HuH-7.5 (cell line): ENCODE results near the gene RIN3.
A peak's percentile ranks its signal among the peaks of the same experiment; 100 is the strongest.

Source experiments
- DNase-seq: peaks from one replicate; pipeline ENCODE4 v3.0.0; 2011; ENCODE audit warnings: low spot score

Gene RIN3

DNA sequence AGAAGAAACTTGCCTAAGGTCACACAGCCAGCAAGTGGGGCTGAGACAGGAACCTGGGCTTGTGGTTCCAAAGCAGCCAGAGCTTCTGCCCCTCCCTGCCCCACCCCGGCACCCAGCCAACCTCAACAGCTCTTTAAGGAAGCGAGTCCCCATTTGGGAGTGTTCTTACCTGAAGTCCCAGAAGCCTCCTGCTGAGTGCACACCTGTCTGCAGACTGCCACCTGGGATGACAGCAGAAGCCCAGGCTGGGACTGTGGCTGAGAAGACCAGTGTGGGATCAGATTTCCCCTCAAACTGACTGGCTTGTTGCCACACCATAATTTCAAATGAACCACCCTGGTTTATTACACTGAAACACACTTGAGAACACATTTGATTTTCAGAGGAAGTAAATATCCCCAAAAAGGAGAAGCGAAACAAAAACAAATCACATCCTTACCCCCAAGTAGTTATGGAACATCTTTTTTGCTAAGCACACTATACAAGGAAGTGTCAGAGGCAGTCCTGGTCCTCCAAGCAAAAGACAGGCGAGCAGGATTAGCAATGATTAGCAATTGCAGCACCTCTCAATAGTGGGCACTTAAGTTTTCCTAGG, 6.3 kb upstream of the RIN3 start:
- no peak for DNase-seq

DNA sequence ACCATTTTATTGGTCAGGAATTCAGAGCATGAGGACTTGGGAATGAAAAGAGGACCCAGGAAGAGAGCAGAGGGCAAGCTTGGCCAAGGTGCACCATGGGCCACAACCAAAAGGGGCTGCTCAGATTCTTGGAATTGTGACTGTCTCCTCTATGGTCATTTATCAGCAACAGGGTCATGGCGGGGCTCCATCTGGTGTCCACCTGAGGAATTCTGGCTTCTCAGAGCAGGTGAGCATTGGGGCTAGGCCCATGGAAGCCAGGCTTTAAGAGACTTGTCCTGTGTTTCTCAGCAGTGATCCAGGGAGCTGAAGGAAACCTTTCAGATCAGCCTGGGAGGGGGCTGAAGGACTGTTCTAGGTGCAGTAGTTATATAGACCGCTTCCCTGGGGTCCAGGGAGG, 2.6 kb upstream of the RIN3 start:
- DNase-seq, result peak; percentile 73

DNA sequence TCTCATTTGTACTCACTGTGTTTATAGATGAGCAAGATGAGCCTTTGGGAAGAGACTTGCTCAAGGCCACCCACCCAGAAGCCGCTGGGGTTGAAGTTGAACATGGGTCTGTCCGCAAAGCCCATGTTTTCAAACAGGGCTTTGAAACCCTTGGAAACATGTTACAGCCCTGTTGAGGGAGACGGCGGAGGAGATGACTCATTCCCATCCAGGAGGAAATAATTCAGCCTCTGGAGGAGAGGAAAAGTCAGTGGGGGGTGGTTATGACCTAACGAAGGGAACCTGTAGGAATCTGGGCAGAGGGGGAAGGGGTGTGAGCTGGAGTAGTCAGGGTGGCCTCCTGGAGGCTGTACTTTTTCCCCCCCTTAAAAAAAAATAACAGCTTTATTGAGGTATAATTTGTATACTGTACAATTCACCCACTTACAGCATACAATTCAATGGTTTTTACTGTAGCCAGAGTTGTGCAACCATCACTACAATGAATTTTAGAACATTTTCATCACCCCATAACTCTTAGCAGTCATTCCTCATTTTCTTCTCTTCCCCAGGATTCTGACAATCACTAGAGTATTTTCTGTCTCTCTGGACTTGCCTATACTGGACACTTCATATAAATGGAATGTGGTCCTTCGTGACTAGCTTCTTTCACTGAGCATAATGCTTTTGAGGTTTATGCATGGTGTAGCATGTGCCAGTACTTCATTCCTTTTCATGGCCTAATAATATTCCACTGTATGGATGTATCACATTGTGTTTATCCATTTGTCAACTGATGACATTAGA, 1.9 kb upstream of the RIN3 start:
- no peak for DNase-seq

DNA sequence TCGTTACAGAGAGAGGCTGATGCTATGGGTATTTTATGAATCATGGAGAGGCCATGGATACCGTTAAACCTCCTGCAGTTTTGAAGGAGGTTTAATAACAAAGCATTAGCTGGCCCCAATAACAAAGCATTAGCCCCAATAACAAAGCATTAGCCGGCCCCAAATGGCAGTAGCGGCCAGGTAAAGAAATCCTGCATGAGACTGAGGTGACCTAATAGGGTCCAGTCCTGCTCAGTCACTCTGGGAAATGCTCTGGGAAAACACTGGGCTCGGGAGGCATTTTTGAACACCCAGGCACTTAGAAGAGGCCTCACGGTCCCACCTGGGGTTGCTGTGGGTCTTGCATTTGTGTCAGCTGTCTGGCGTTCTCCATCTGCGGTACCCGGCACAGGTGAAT, 776 bp upstream of the RIN3 start:
- DNase-seq, result no peak

DNA sequence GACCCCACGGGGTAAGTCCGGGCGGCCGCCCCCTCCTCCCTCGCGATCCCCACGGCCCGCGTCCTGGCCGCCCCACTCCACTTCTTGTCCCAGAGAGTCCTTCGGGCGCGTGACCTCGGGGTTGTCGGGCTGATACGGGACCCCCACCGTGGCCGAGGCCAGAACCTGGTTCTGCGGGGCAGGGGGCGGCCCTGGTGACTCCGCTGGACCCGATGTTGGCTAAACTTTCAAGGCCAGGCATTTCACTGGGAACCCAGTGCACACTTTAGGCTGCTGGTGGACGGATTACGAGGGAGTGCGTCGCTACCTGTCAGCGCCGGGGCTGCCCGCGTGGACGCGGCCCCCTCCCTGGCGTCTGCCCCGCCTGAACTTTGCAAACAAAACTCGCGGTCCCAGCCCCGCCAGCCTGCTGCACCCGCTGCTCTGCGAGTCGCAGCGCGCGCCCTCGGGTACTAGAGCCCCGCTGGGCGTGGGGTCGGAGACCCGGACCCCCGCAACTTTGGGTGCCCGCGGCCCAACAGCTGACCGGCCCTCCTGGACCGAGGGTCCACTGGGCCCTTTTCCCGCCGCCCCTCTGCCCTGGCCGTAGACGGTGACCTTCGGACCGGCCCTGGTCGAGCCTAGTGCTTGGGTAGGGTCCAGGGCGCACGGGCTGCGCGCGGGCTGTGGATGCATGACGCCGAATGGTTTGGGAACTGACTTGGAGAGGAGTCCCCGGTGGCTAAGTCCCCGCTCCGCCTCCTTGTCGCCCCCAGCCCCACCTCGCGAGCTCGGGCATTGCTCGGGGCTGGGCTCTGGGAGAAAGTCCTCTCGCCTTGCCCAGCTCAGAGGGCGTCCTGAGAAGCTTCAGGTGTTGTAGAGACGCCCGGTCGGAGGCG, 624 bp downstream of the RIN3 start:
- DNase-seq, result peak; percentile 47

DNA sequence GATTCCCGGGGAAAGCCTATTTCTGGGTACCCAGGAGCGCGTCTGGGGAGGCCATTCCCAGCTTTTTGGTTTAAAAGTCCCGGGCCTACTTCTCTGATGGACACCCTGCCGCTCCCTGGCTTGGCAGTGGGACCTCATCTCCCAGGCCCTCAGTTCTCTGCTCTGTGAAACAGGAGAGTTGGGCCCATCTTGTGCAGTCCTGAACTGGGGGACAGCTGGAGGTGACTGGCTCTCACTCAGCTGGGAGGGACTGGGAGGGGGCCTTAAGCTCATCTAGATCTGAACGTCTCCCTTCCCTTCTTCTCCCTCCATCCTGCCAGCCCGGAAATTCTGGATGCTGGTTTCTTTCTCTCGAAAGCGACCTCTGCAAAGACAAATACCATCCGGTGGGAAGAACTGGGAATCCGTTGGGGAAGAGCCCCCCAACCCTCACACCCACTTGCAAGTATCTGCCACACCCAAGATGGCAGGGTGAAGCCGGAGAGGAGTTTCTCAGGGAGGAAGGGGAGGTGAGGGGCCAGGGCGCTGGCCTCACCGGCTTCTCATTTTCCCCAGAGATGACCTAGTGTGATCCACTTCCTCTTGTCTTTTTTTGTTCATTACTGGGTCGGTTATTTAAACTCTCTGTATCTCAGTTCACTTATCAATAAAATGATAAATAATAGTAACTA, 1.4 kb downstream of the RIN3 start:
- peak; percentile 21 for DNase-seq

- DNase-seq, result no peak
Observed at GRCh38 chr14:92515546-92516343, 2.2 kb downstream of the RIN3 start.

DNA sequence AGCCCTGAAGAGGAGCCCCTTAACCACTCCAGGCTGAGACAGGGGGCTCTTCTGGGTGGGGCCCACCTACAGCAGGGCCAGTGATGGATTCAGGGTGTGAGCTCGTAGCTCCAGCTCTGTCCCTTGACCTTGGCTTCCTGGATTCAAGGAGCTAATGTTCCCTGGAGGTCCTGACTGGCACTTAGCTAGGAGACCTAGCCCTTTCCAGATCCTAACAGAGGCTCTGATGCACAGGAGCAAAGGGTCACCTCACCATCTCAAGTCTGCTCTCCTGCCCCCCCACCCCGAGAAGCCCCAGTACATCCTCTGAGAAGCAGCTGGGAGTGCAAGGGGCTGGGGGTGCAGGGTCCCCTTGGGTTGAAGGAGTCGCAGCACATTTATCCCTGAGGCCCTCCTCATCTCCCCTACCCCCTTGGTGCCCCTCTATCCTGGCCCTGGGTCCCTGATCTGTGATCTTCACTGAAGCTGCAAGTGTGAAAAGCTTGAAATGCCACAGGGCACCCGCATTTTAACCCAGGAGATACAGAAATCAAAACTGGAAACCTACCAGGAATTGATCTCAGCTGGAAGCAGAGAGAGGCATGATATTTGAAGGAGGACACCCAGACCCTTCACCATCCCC, 2.9 kb downstream of the RIN3 start:
- DNase-seq, result no peak

DNA sequence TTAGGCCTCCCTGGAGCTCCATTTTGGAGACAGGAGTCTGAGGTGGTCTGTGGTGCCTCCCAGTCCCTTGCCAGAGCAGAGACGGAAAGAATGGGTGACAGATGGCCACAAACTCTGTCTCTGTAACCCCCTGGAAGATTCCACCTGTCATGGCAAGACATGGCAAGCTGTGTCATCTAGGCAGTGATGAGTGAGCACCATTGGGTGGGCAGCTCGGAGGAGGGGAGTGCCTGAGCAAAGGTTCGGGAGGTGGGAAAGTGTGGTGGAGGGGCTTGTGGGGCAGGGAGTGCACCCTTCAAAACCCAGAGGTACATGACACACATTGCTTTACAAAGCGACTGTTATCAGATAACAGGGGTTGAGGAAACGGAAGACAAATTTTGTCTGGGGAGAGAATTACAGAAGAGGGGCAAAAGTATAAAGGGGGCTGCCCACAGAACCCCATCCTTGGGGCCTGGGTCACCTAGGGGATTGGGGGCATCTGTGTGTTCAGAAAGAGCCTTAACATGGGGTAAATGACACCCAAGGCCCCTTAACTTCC, 3.5 kb downstream of the RIN3 start:
- no peak for DNase-seq

- DNase-seq, result no peak
Observed at GRCh38 chr14:92517761-92518160, 4.2 kb downstream of the RIN3 start.

DNA sequence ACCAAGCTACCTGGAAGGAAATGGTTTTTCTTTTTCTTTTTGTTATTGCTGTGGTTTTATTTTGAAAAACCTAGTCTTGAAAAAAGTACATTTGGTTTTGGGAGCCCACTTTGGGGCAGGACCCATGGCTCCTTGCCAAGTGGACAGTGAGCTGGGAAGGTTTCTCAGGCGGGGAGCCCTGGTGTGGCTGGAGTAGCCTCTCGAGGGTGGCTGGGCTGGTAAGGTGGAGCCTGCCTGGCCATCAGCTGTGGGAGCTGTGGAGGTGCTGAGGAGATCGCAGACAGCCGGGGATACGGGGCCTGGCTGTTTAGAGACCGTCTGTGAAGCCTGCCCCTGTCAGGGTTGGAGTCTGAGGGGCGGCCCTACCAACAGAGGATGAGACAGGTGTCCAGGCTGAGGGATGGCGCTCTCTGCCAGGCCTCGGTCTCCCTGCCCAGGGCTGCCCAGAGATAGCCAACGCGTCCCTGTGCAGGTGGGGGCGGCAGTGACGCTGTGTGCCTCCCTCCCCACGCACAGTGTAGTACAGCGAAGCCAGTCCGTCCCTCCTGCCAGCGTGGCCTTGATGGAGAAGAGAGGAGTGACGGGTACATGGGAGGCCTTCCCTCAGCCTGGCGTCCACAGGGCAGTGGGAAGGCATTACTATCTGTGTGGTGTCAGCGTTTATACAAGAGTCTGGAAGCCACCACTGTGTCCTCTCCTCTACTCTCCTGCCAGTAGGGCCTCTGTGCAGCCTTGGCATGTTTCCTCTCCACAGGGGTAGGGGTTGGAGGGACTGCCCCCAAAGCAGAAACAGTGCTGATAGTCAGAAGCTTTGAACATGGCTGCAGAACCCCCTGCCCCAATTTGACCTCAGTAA, 5.9 kb downstream of the RIN3 start:
- no peak for DNase-seq

GRCh38 chr14:92520102-92521057, 6.8 kb downstream of the RIN3 start:
- DNase-seq, result no peak

- no peak for DNase-seq
Observed at GRCh38 chr14:92521058-92521415, 7.5 kb downstream of the RIN3 start.

DNA sequence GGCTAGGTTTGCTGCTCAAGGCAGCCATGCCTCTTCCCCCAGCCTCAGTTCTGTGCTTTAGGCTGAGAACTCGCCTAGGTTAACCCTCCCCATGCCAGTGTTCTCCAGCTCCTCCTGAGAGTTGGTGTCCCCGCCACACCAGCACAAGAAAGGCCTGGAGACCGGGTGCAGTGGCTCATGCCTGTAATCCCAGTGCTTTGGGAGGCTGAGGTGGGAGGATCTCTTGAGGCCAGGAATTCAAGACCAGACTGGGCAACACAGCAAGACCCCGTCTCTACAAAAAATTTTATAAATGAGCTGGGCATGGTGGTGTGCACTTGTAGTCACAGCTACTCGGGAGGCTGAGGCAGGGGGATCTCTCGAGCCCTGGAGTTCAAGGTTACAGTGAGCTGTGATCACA, 10.2 kb downstream of the RIN3 start:
- DNase-seq, result no peak

GRCh38 chr14:92524602-92525185, 11.1 kb downstream of the RIN3 start:
- no peak for DNase-seq

DNA sequence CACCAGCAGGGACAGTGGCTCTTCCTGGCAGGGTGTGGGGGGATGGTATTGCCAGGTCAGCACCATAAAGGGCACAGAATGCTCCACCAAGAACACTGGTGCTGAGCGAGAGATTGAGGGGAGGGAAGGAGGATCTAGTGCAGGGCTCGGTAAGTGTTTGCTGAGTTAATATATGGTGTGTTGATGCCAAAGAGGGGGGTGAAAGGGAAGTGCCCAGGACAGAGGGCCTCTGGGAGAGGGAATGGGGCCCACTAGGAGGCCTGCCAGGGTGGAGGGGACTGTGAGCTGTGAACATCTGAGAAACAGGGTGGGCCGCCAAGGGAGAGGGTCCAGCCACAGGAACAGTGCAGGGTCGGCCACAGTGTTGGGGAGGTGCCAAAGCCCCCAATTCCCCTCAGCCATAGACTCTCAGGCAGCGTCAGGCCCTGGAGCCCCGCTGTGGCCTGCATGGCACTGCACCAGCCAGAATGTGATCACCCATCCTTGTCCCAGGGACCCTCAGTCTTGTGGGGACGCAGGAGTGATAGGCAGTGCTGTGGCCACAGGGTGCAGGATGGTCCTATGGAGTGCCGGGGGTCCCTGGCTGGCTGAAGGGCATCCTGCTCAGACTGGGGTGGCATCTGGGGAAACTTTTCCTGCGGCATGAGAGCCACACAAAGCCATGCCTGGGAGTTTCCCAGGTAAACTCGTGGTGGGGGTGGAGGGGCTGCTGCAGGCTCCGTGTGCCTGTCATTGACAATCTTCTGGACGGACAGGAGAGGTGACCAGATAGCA, 11.9 kb downstream of the RIN3 start:
- DNase-seq, result no peak

GRCh38 chr14:92527721-92528120, 14.1 kb downstream of the RIN3 start:
- no peak for DNase-seq
